ENCODE measurements around the gene CEP95. TPM values are rescaled to one million over a fixed set of nuclear protein-coding genes. Genes with fewer than 3 reads are reported as not detected.
"Not testable (repeated sequence)": the region's sequence is repeated elsewhere in the genome, so short reads cannot be mapped to it uniquely, and the experiment has no call there.

The CEP95 gene
- total RNA-seq, 1 donor from 2014 or later = 13.6 TPM

DNA sequence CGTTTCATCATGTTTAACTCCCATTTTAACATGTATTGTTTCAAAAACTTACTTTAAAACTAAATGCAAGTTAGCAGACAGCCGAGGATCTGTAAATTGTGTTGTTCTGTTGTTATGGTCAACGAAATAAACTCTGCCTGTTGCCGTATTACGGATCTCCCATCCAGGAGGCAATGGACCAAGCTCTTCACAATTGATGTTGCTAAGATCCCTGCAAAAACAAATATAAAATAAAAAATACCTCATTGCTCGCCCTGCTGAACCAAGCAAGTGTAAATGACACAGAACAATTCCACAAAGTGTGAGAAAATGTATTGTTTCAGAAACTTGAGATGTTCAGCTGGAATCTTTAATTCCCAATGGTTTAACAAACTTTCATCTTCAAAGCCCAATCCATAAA is 65.0 kb downstream of the CEP95 start:
- DNase-seq (ENCODE audit: low read depth, low spot score) = no peak

GRCh38 chr17:64572682-64573154 is 65.9 kb downstream of the CEP95 start:
- peak; percentile 10 for DNase-seq (ENCODE audit: low read depth, low spot score)

- no peak for DNase-seq (ENCODE audit: low read depth, low spot score)
Measured at GRCh38 chr17:64573214-64573613, 66.4 kb downstream of the CEP95 start.

GRCh38 chr17:64574646-64575045 is 67.9 kb downstream of the CEP95 start:
- DNase-seq (ENCODE audit: low read depth, low spot score) = no peak

GRCh38 chr17:64575431-64575830 is 68.7 kb downstream of the CEP95 start:
- no peak for DNase-seq (ENCODE audit: low read depth, low spot score)

DNA sequence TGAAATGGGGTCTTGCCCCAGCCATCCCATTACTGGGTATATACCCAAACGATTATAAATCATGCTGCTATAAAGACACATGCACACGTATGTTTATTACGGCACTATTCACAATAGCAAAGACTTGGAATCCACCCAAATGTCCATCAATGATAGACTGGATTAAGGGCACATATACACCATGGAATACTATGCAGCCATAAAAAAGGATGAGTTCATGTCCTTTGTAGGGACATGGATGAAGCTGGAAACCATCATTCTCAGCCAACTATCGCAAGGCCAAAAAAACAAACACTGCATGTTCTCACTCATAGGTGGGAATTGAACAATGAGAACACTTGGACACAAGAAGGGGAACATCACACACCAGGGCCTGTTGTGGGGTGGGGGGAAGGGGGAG is 70.2 kb downstream of the CEP95 start:
- not testable (repeated sequence) for DNase-seq (ENCODE audit: low read depth, low spot score)

- DNase-seq (ENCODE audit: low read depth, low spot score) = no peak
Measured at GRCh38 chr17:64579917-64580316, 73.1 kb downstream of the CEP95 start.

GRCh38 chr17:64580384-64581315 is 73.9 kb downstream of the CEP95 start:
- no peak for DNase-seq (ENCODE audit: low read depth, low spot score)

- DNase-seq (ENCODE audit: low read depth, low spot score) = no peak
Measured at GRCh38 chr17:64583038-64583437, 76.3 kb downstream of the CEP95 start.

GRCh38 chr17:64585146-64585545 is 78.4 kb downstream of the CEP95 start:
- DNase-seq (ENCODE audit: low read depth, low spot score) = no peak

Other genes starting within 250 kb of the CEP95 start
- 27.6 and 31.3 TPM in 2 replicates for gene TEX2, start 243.7 kb upstream of the CEP95 start, total RNA-seq
- 1,023 and 1,361 TPM in 2 replicates for gene PECAM1, start 116.1 kb upstream of the CEP95 start, total RNA-seq
- gene MILR1, start 57.9 kb upstream of the CEP95 start, total RNA-seq = 3.3 and 4.6 TPM in 2 replicates
- 6.3 and 11.4 TPM in 2 replicates for gene POLG2, start 9.9 kb upstream of the CEP95 start, total RNA-seq
- 382 and 393 TPM in 2 replicates for gene DDX5, start 688 bp upstream of the CEP95 start, total RNA-seq
- gene SMURF2, start 155.3 kb downstream of the CEP95 start, total RNA-seq = 259 and 322 TPM in 2 replicates

Measured in pulmonary artery endothelial cell (primary cell).